Measurements from ENCODE around the gene CD248. TPM values are rescaled to one million over a fixed set of nuclear protein-coding genes. Genes with fewer than 3 reads are reported as not detected.

The CD248 gene, protein sequence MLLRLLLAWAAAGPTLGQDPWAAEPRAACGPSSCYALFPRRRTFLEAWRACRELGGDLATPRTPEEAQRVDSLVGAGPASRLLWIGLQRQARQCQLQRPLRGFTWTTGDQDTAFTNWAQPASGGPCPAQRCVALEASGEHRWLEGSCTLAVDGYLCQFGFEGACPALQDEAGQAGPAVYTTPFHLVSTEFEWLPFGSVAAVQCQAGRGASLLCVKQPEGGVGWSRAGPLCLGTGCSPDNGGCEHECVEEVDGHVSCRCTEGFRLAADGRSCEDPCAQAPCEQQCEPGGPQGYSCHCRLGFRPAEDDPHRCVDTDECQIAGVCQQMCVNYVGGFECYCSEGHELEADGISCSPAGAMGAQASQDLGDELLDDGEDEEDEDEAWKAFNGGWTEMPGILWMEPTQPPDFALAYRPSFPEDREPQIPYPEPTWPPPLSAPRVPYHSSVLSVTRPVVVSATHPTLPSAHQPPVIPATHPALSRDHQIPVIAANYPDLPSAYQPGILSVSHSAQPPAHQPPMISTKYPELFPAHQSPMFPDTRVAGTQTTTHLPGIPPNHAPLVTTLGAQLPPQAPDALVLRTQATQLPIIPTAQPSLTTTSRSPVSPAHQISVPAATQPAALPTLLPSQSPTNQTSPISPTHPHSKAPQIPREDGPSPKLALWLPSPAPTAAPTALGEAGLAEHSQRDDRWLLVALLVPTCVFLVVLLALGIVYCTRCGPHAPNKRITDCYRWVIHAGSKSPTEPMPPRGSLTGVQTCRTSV
- 44.5 to 113 TPM (median 109 TPM) in 3 replicates for total RNA-seq
- long read RNA-seq, transcript CD248-201 (1 exons, 2,558 nt): major isoform, 77 of 77 reads
- long read RNA-seq, partial matches to known transcripts: 0 of 77 reads
- long read RNA-seq, other reads (novel, unspliced or antisense): 0 of 77 reads

DNA sequence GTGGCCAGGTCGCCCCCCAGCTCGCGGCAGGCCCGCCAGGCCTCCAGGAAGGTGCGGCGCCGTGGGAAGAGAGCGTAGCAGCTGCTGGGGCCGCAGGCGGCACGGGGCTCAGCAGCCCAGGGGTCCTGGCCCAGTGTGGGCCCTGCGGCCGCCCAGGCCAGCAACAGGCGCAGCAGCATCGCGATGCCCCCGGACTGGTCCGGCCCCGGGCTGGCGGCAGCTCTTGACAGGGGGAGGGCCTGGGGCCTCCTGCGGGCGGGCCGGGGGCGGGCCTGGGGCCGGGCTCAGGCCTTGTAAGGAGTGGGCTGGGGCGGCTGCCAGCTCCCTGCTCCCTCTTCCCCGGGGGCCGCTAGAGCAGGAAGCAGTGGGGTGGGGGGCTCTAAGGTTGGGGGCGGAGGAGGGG lies at the start of gene CD248:
CD248 (minus strand) TSS at position 196 of the 403 bp plus-strand sequence; CDS start at position 179, 17 bp downstream.
- peaks cover 57% of the 10 kb centered on the region for H3K4me1 Mint-ChIP-seq (ENCODE audit: low read depth)
- DNase-seq (ENCODE audit: low spot score): no peak
- peak within 1 kb of the TSS; percentile 98 for H3K27ac Mint-ChIP-seq (ENCODE audit: unreplicated experiment)
- H3K4me3 Mint-ChIP-seq (ENCODE audit: unreplicated experiment): peak within 1 kb of the TSS; percentile 85
- peaks cover 3% of the 10 kb centered on the region for H3K36me3 Mint-ChIP-seq (ENCODE audit: low read depth)
- peaks cover 3% of the 10 kb centered on the region for H3K9me3 Mint-ChIP-seq (ENCODE audit: low read depth)
- TF ChIP-seq, protein P1, sequence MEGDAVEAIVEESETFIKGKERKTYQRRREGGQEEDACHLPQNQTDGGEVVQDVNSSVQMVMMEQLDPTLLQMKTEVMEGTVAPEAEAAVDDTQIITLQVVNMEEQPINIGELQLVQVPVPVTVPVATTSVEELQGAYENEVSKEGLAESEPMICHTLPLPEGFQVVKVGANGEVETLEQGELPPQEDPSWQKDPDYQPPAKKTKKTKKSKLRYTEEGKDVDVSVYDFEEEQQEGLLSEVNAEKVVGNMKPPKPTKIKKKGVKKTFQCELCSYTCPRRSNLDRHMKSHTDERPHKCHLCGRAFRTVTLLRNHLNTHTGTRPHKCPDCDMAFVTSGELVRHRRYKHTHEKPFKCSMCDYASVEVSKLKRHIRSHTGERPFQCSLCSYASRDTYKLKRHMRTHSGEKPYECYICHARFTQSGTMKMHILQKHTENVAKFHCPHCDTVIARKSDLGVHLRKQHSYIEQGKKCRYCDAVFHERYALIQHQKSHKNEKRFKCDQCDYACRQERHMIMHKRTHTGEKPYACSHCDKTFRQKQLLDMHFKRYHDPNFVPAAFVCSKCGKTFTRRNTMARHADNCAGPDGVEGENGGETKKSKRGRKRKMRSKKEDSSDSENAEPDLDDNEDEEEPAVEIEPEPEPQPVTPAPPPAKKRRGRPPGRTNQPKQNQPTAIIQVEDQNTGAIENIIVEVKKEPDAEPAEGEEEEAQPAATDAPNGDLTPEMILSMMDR (IDR thresholded peaks at IDR 0.05): no peak
- no peaks in the 10 kb centered on the region for H3K27me3 Mint-ChIP-seq (ENCODE audit: low read depth)

DNA sequence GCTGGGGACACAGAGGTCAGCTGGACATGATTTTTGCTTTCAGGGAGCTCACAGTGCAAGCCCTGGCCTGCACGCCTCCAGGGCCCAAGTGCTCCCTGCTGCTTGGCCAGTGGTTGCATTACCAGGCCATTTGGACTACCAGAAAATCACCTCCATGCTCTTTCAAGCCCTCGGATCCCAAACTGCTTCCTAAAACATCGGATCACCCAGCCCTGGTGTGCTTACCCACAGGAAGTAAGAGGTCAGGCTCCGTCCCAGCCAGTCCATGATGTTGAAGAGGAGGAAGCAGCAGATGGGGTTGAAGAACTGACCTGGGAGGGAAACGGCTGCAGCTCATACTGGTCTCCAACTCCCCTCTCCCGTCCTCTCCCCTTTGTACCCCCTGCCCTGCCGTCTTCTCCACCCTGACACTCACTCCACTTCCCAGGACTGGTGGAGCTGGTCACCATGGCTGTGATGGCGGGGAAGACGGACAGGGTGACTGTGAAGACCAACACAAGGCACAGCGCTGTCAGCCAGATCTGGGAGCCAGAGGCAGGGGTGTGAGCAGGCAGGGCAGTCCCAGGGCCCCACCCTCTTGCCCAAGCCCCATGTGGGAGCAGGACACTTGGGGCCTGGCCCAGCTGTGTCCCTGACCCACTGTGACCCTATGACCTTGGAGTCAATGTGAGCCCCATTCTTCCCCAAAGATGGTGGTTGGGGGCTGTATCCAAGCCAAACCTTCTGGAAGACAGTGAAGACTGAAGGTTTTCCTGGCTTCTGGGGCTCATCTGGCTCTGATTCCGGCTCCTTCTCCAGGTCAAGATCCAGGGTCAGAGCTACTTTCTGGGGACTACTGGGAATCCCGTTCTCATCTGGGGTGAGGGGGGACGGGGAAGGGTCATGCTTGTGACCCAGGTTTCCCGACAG lies 49.1 kb upstream of the CD248 start:
- Mint-ChIP-seq H3K27me3 (ENCODE audit: low read depth) (no peaks in the 10 kb centered on the region), H3K36me3 (ENCODE audit: low read depth) (peaks cover 4% of the 10 kb centered on the region), H3K4me1 (ENCODE audit: low read depth) (peaks cover 15% of the 10 kb centered on the region), H3K27ac (ENCODE audit: unreplicated experiment) (no peak overlapping the region), H3K9me3 (ENCODE audit: low read depth) (no peaks in the 10 kb centered on the region), H3K4me3 (ENCODE audit: unreplicated experiment) (no peak overlapping the region)
- TF ChIP-seq, protein P1 (IDR thresholded peaks at IDR 0.05): no peak
- DNase-seq (ENCODE audit: low spot score): peak; percentile 67

DNA sequence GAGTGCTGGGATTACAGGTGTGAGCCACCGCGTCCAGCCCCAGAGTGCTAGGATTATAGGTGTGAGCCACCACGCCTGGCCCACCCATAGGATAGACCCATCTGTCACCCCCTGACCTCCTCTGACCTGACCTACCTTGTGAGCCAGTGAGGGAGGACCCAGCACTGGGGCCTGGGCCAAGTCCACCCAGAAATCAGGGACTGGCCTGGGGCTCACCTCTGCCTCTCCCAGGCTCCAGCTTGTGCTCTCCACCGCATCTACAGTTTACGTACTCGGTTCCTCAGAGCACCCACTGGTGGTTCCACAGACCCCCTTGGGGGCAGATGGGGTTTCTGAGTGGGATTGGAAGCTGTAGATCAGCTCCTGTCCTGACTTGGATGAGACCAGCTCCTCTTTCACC lies 48.3 kb upstream of the CD248 start:
- Mint-ChIP-seq H3K27ac (ENCODE audit: unreplicated experiment) (no peak overlapping the region), H3K4me1 (ENCODE audit: low read depth) (peaks cover 7% of the 10 kb centered on the region), H3K36me3 (ENCODE audit: low read depth) (peaks cover 4% of the 10 kb centered on the region)

DNA sequence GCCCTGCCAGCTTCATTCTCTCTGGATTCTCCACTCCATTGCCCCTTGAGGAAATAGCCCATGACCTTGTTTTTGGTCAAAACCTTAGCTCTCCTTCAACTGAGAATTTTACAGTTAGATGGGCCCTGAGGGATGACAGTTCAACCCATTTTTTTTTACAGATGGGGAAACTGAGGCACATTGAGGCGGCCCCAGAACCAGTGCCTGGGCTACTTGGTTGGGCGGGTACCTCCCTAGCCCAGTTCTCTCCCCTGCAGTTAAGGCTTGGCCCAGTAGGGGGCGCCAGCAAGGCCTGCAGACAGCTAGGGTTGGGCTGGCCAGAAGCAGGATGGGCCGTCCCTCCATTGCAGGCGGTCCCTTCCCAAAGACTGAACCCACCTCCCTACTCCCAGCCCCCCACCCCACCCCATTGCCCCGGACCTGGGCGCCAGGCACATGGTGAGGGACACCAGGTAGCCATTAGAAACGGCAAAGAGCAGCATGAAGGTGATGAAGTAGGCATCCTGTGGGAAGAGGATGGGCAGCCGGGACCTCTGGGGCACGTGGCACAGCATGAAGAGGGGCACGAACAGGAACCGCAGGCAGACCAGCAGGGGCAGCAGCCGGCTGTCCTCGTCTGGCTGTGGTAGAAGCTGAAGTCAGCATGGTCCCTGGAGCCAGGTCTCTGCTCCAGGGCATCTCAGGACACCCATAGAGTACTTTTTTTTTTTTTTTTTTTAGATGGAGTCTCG lies 47.1 kb upstream of the CD248 start:
- Mint-ChIP-seq H3K27ac (ENCODE audit: unreplicated experiment) (no peak overlapping the region), H3K4me1 (ENCODE audit: low read depth) (no peaks in the 10 kb centered on the region), H3K9me3 (ENCODE audit: low read depth) (no peaks in the 10 kb centered on the region), H3K36me3 (ENCODE audit: low read depth) (peaks cover 4% of the 10 kb centered on the region), H3K4me3 (ENCODE audit: unreplicated experiment) (no peak overlapping the region), H3K27me3 (ENCODE audit: low read depth) (no peaks in the 10 kb centered on the region)
- peak; percentile 90 for DNase-seq (ENCODE audit: low spot score)
- TF ChIP-seq, protein P1 (IDR thresholded peaks at IDR 0.05): peak; percentile 79

More for the DNA sequence above, 48.3 kb upstream of the CD248 start:
- Mint-ChIP-seq H3K27me3 (ENCODE audit: low read depth) (no peaks in the 10 kb centered on the region), H3K9me3 (ENCODE audit: low read depth) (no peaks in the 10 kb centered on the region), H3K4me3 (ENCODE audit: unreplicated experiment) (no peak overlapping the region)
- TF ChIP-seq, protein P1 (IDR thresholded peaks at IDR 0.05): no peak
- DNase-seq (ENCODE audit: low spot score): peak; percentile 57

All from chondrocyte (in vitro differentiated cells).